WTC11 (cell line): ENCODE measurements around the gene ZDHHC18. TPM values are rescaled to one million over a fixed set of nuclear protein-coding genes. Genes with fewer than 3 reads are reported as not detected.

Source experiments
- ATAC-seq: fragments of 200-7000 bp; cut with Tn5 transposase; 2 replicates; pipeline ENCODE4 v1.10.0; 2021; ENCODE audit warnings: mild to moderate bottlenecking, moderate library complexity
- CTCF ChIA-PET: fragments of 300-600 bp; sonication (Branson Sonifier 250); formaldehyde crosslinking; loops from one replicate; lab custom pipeline; 2021; ENCODE audit warnings: antibody characterized with exemption; lab: Charles Lee
- POLR2A ChIA-PET: fragments of 350-600 bp; sonication (Branson Sonifier 250); formaldehyde crosslinking; loops from one replicate; lab custom pipeline; 2021; ENCODE audit warnings: antibody characterized with exemption; lab: Charles Lee
- DNase-seq: peaks from one replicate; pipeline ENCODE4 v3.0.0; 2021; ENCODE audit warnings: low spot score
- H3K27ac Mint-ChIP-seq: 2 replicates; pipeline ENCODE4 v1.8.0; 2021; ENCODE audit warnings: mixed read lengths
- H3K27me3 Mint-ChIP-seq: 2 replicates; pipeline ENCODE4 v1.8.0; 2021; ENCODE audit warnings: low read depth, mild to moderate bottlenecking, moderate library complexity, mixed read lengths
- H3K36me3 Mint-ChIP-seq: 2 replicates; pipeline ENCODE4 v1.8.0; 2021; ENCODE audit warnings: mixed read lengths
- H3K4me1 Mint-ChIP-seq: 2 replicates; pipeline ENCODE4 v1.8.0; 2022; ENCODE audit warnings: mixed read lengths
- H3K4me3 Mint-ChIP-seq: 2 replicates; pipeline ENCODE4 v1.8.0; 2021; ENCODE audit warnings: mild to moderate bottlenecking, moderate library complexity, mixed read lengths
- H3K9me3 Mint-ChIP-seq: 2 replicates; pipeline ENCODE4 v1.8.0; 2021; ENCODE audit warnings: mixed read lengths
- ATF1 ChIP-seq: sonication (generic); formaldehyde crosslinking; IDR thresholded peaks from 2 replicates; pipeline ENCODE4 v1.8.1; 2023; ENCODE audit warnings: mild to moderate bottlenecking, moderate library complexity, missing genetic modification reagents
- CREB1 ChIP-seq: sonication (generic); formaldehyde crosslinking; IDR thresholded peaks from 2 replicates; pipeline ENCODE4 v1.8.0; 2023; ENCODE audit warnings: mild to moderate bottlenecking, missing genetic modification reagents
- ESRRA ChIP-seq: sonication (generic); formaldehyde crosslinking; IDR thresholded peaks from 2 replicates; pipeline ENCODE4 v1.8.1; 2022; ENCODE audit warnings: mild to moderate bottlenecking, missing genetic modification reagents, borderline replicate concordance
- FOXK1 ChIP-seq: sonication (generic); formaldehyde crosslinking; IDR thresholded peaks from 2 replicates; pipeline ENCODE4 v1.8.0; 2022; ENCODE audit warnings: mild to moderate bottlenecking, moderate library complexity, missing genetic modification reagents
- FOXP4 ChIP-seq: sonication (generic); formaldehyde crosslinking; IDR thresholded peaks from 2 replicates; pipeline ENCODE4 v1.8.0; 2022; ENCODE audit warnings: mild to moderate bottlenecking, missing genetic modification reagents
- GRHL2 ChIP-seq: fragments of 250-450 bp; sonication (Bioruptor Pico); IDR thresholded peaks from 2 replicates; pipeline ENCODE4 v1.8.0; 2022; ENCODE audit warnings: mild to moderate bottlenecking, moderate library complexity; ENCODE audit not compliant: insufficient replicate concordance, severe bottlenecking
- KAT7 ChIP-seq: sonication (generic); formaldehyde crosslinking; IDR thresholded peaks from 2 replicates; pipeline ENCODE4 v1.8.1; 2023; ENCODE audit warnings: missing genetic modification reagents, mild to moderate bottlenecking, borderline replicate concordance
- NR1H2 ChIP-seq: sonication (generic); formaldehyde crosslinking; IDR thresholded peaks from 2 replicates; pipeline ENCODE4 v1.9.0; 2021; ENCODE audit warnings: mild to moderate bottlenecking, moderate library complexity, missing genetic modification reagents
- NR2C2 ChIP-seq: sonication (generic); formaldehyde crosslinking; IDR thresholded peaks from 2 replicates; pipeline ENCODE4 v1.8.0; 2022; ENCODE audit warnings: mild to moderate bottlenecking, missing genetic modification reagents
- RORB ChIP-seq: fragments of 250-450 bp; sonication (Bioruptor Pico); IDR thresholded peaks from 2 replicates; pipeline ENCODE4 v1.9.0; 2021; ENCODE audit warnings: mild to moderate bottlenecking
- ZMAT4 ChIP-seq: fragments of 250-450 bp; sonication (Bioruptor Pico); IDR thresholded peaks from 2 replicates; pipeline ENCODE4 v1.9.0; 2021; ENCODE audit warnings: mild to moderate bottlenecking
- ZNF232 ChIP-seq: sonication (generic); formaldehyde crosslinking; IDR thresholded peaks from 2 replicates; pipeline ENCODE4 v1.8.0; 2022; ENCODE audit warnings: mild to moderate bottlenecking, missing genetic modification reagents
- ZNF416 ChIP-seq: fragments of 250-450 bp; sonication (Bioruptor Pico); IDR thresholded peaks from 2 replicates; pipeline ENCODE4 v1.9.0; 2021; ENCODE audit warnings: mild to moderate bottlenecking, inconsistent platforms
- total RNA-seq: library from RNA; stranded (reverse); gene quantifications from 3 replicates; pipeline ENCODE4 v1.2.3, GENCODE V29; 2021
- TF ChIP-seq, protein P1 (sequence below): sonication (generic); formaldehyde crosslinking; IDR thresholded peaks from 2 replicates; pipeline ENCODE4 v1.8.1; 2022; ENCODE audit warnings: missing genetic modification reagents, borderline replicate concordance
- TF ChIP-seq, protein P2 (sequence below): sonication (generic); formaldehyde crosslinking; IDR thresholded peaks from 2 replicates; pipeline ENCODE4 v1.8.1; 2023; ENCODE audit warnings: mild to moderate bottlenecking, missing genetic modification reagents, moderate library complexity
- TF ChIP-seq, protein P3 (sequence below): fragments of 250-450 bp; sonication (Bioruptor Pico); conservative IDR thresholded peaks from 2 replicates; pipeline ENCODE4 v1.9.0; 2021; ENCODE audit warnings: mild to moderate bottlenecking
- TF ChIP-seq, protein P4 (sequence below): sonication (generic); formaldehyde crosslinking; IDR thresholded peaks from 2 replicates; pipeline ENCODE4 v1.8.1; 2023; ENCODE audit warnings: mild to moderate bottlenecking, moderate library complexity, missing genetic modification reagents
- TF ChIP-seq, protein P5 (sequence below): fragments of 250-450 bp; sonication (Bioruptor Pico); IDR thresholded peaks from 2 replicates; pipeline ENCODE4 v1.9.0; 2021; ENCODE audit warnings: mild to moderate bottlenecking
- TF ChIP-seq, protein P6 (sequence below): sonication (generic); formaldehyde crosslinking; IDR thresholded peaks from 2 replicates; pipeline ENCODE4 v1.8.0; 2023; ENCODE audit warnings: mild to moderate bottlenecking, missing genetic modification reagents

The ZDHHC18 gene
- total RNA-seq, 1 experiment from 2014 or later: 26.5 TPM

- Mint-ChIP-seq H3K36me3 (no peaks in the 10 kb centered on the region), H3K4me1 (peaks cover 52% of the 10 kb centered on the region), H3K9me3 (no peaks in the 10 kb centered on the region), H3K27ac (peak within 1 kb of the TSS; percentile 98), H3K27me3 (no peaks in the 10 kb centered on the region; the same call in 1 of the 2 replicates), H3K4me3 (peak within 1 kb of the TSS; percentile 97)
- POLR2A ChIA-PET: interaction anchor here (0.6 to 3.0 kb wide), 9 partner anchors 11 to 257 kb away, joined by 3 to 19 read pairs (median 3); no protein-coding TSS in a partner anchor
- ATAC-seq (peak; percentile 60), DNase-seq (peak; percentile 89)
- CTCF ChIA-PET: interaction anchor here (0.8 to 5.4 kb wide), 34 partner anchors 9 to 937 kb away, joined by 3 to 110 read pairs (median 5); partner anchors contain the start of genes FAM76A, RPS6KA1 and ZDHHC18
- TF ChIP-seq ATF1 (CRISPR knock-in tag): no peak
- TF ChIP-seq KAT7 (CRISPR knock-in tag): no peak
- TF ChIP-seq ZNF232: peak; percentile 62; the same call in 1 of the 2 replicates
- TF ChIP-seq CREB1 (CRISPR knock-in tag): no peak
- TF ChIP-seq, protein P1, sequence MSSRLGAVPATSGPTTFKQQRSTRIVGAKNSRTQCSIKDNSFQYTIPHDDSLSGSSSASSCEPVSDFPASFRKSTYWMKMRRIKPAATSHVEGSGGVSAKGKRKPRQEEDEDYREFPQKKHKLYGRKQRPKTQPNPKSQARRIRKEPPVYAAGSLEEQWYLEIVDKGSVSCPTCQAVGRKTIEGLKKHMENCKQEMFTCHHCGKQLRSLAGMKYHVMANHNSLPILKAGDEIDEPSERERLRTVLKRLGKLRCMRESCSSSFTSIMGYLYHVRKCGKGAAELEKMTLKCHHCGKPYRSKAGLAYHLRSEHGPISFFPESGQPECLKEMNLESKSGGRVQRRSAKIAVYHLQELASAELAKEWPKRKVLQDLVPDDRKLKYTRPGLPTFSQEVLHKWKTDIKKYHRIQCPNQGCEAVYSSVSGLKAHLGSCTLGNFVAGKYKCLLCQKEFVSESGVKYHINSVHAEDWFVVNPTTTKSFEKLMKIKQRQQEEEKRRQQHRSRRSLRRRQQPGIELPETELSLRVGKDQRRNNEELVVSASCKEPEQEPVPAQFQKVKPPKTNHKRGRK (CRISPR knock-in tag): no peak
- TF ChIP-seq, protein P2, sequence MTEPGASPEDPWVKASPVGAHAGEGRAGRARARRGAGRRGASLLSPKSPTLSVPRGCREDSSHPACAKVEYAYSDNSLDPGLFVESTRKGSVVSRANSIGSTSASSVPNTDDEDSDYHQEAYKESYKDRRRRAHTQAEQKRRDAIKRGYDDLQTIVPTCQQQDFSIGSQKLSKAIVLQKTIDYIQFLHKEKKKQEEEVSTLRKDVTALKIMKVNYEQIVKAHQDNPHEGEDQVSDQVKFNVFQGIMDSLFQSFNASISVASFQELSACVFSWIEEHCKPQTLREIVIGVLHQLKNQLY (CRISPR knock-in tag): no peak
- TF ChIP-seq, protein P3, sequence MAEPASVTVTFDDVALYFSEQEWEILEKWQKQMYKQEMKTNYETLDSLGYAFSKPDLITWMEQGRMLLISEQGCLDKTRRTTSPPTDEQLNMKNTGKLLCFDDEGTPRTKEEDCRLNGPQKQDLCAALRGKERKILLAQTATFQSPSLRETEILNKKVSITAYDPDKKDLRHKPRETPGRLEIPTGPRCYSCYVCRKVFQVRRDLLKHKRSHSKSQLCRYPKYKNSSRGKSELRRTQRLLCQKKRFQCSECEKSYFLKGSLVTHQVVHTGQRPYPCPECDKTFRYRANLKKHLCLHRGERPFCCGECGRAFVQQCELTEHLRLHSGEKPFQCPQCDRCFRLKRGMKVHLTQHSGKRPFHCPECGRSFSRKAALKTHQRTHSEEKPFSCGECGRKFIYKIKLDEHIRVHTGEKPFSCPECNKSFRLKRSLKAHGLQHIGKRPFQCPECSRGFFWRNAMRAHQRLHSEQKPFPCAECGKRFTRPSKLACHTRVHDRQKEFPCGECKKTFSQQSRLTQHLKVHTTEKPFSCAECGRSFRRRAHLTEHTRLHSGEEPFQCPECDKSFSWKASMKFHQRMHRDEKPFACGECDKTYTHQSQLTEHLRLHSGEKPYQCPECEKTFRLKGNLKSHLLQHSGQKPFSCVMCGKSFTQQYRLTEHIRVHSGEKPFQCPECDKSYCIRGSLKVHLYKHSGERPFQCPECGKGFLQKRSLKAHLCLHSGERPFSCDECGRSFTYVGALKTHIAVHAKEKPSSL: no peak
- TF ChIP-seq, protein P4, sequence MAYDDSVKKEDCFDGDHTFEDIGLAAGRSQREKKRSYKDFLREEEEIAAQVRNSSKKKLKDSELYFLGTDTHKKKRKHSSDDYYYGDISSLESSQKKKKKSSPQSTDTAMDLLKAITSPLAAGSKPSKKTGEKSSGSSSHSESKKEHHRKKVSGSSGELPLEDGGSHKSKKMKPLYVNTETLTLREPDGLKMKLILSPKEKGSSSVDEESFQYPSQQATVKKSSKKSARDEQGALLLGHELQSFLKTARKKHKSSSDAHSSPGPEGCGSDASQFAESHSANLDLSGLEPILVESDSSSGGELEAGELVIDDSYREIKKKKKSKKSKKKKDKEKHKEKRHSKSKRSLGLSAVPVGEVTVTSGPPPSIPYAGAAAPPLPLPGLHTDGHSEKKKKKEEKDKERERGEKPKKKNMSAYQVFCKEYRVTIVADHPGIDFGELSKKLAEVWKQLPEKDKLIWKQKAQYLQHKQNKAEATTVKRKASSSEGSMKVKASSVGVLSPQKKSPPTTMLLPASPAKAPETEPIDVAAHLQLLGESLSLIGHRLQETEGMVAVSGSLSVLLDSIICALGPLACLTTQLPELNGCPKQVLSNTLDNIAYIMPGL (CRISPR knock-in tag): 0 out of 2 replicates have a peak, but pooled peaks have one; percentile 51
- no peak for TF ChIP-seq RORB (CRISPR knock-in tag)
- no peak for TF ChIP-seq NR2C2 (CRISPR knock-in tag)
- TF ChIP-seq, protein P5, sequence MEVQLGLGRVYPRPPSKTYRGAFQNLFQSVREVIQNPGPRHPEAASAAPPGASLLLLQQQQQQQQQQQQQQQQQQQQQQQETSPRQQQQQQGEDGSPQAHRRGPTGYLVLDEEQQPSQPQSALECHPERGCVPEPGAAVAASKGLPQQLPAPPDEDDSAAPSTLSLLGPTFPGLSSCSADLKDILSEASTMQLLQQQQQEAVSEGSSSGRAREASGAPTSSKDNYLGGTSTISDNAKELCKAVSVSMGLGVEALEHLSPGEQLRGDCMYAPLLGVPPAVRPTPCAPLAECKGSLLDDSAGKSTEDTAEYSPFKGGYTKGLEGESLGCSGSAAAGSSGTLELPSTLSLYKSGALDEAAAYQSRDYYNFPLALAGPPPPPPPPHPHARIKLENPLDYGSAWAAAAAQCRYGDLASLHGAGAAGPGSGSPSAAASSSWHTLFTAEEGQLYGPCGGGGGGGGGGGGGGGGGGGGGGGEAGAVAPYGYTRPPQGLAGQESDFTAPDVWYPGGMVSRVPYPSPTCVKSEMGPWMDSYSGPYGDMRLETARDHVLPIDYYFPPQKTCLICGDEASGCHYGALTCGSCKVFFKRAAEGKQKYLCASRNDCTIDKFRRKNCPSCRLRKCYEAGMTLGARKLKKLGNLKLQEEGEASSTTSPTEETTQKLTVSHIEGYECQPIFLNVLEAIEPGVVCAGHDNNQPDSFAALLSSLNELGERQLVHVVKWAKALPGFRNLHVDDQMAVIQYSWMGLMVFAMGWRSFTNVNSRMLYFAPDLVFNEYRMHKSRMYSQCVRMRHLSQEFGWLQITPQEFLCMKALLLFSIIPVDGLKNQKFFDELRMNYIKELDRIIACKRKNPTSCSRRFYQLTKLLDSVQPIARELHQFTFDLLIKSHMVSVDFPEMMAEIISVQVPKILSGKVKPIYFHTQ (CRISPR knock-in tag): no peak
- TF ChIP-seq NR1H2 (CRISPR knock-in tag): no peak
- 0 out of 2 replicates have a peak, but pooled peaks have one; percentile 22 for TF ChIP-seq FOXK1 (CRISPR knock-in tag)
- TF ChIP-seq ESRRA (CRISPR knock-in tag): peak; percentile 51; the same call in 1 of the 2 replicates
- TF ChIP-seq, protein P6, sequence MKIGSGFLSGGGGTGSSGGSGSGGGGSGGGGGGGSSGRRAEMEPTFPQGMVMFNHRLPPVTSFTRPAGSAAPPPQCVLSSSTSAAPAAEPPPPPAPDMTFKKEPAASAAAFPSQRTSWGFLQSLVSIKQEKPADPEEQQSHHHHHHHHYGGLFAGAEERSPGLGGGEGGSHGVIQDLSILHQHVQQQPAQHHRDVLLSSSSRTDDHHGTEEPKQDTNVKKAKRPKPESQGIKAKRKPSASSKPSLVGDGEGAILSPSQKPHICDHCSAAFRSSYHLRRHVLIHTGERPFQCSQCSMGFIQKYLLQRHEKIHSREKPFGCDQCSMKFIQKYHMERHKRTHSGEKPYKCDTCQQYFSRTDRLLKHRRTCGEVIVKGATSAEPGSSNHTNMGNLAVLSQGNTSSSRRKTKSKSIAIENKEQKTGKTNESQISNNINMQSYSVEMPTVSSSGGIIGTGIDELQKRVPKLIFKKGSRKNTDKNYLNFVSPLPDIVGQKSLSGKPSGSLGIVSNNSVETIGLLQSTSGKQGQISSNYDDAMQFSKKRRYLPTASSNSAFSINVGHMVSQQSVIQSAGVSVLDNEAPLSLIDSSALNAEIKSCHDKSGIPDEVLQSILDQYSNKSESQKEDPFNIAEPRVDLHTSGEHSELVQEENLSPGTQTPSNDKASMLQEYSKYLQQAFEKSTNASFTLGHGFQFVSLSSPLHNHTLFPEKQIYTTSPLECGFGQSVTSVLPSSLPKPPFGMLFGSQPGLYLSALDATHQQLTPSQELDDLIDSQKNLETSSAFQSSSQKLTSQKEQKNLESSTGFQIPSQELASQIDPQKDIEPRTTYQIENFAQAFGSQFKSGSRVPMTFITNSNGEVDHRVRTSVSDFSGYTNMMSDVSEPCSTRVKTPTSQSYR (CRISPR knock-in tag): no peak
- TF ChIP-seq ZMAT4 (CRISPR knock-in tag): no peak
- TF ChIP-seq FOXP4 (CRISPR knock-in tag): peak; percentile 2; the same call in 1 of the 2 replicates
- no peak for TF ChIP-seq GRHL2 (CRISPR knock-in tag)
- 0 out of 2 replicates have a peak, but pooled peaks have one; percentile 30 for TF ChIP-seq ZNF416
Measured at GRCh38 chr1:26787706-26788514, 38.6 kb upstream of the ZDHHC18 start, which contains the start of gene PIGV. TSS of gene PIGV (plus strand) at chr1:26787950. CDS start at chr1:26790816, 2,866 bp downstream.
